ENCODE data around the gene TUBA3C.

Gene TUBA3C

GRCh38 chr13:19161308-19161707, 20.3 kb downstream of the TUBA3C start:
- no peak for DNase-seq (ENCODE audit: low spot score)

- no peak for DNase-seq (ENCODE audit: low spot score)
Observed at GRCh38 chr13:19159761-19160420, 21.7 kb downstream of the TUBA3C start.

- no peak for DNase-seq (ENCODE audit: low spot score)
Observed at GRCh38 chr13:19159181-19159580, 22.4 kb downstream of the TUBA3C start.

- DNase-seq (ENCODE audit: low spot score): no peak
Observed at GRCh38 chr13:19158526-19159174, 23.0 kb downstream of the TUBA3C start.

GRCh38 chr13:19158006-19158405, 23.6 kb downstream of the TUBA3C start:
- DNase-seq (ENCODE audit: low spot score): no peak

- no peak for DNase-seq (ENCODE audit: low spot score)
Observed at GRCh38 chr13:19157461-19157860, 24.2 kb downstream of the TUBA3C start.

- no peak for DNase-seq (ENCODE audit: low spot score)
Observed at GRCh38 chr13:19156013-19156825, 25.4 kb downstream of the TUBA3C start.

GRCh38 chr13:19155321-19155861, 26.2 kb downstream of the TUBA3C start:
- no peak for DNase-seq (ENCODE audit: low spot score)

GRCh38 chr13:19154843-19155242, 26.8 kb downstream of the TUBA3C start:
- DNase-seq (ENCODE audit: low spot score): no peak

GRCh38 chr13:19153782-19154450, 27.7 kb downstream of the TUBA3C start:
- no peak for DNase-seq (ENCODE audit: low spot score)

- no peak for DNase-seq (ENCODE audit: low spot score)
Observed at GRCh38 chr13:19152403-19152802, 29.2 kb downstream of the TUBA3C start.

- DNase-seq (ENCODE audit: low spot score): no peak
Observed at GRCh38 chr13:19151581-19152263, 29.9 kb downstream of the TUBA3C start.

GRCh38 chr13:19150712-19151228, 30.9 kb downstream of the TUBA3C start:
- DNase-seq (ENCODE audit: low spot score): no peak

GRCh38 chr13:19150226-19150625, 31.4 kb downstream of the TUBA3C start:
- no peak for DNase-seq (ENCODE audit: low spot score)

GRCh38 chr13:19148561-19148960, 33.1 kb downstream of the TUBA3C start:
- DNase-seq (ENCODE audit: low spot score): no peak
